ENCODE measurements around the gene DPEP2NB. TPM values are rescaled to one million over a fixed set of nuclear protein-coding genes. Genes with fewer than 3 reads are reported as not detected.

Gene DPEP2NB
- total RNA-seq, 1 experiment from 2014 or later = not detected

DNA sequence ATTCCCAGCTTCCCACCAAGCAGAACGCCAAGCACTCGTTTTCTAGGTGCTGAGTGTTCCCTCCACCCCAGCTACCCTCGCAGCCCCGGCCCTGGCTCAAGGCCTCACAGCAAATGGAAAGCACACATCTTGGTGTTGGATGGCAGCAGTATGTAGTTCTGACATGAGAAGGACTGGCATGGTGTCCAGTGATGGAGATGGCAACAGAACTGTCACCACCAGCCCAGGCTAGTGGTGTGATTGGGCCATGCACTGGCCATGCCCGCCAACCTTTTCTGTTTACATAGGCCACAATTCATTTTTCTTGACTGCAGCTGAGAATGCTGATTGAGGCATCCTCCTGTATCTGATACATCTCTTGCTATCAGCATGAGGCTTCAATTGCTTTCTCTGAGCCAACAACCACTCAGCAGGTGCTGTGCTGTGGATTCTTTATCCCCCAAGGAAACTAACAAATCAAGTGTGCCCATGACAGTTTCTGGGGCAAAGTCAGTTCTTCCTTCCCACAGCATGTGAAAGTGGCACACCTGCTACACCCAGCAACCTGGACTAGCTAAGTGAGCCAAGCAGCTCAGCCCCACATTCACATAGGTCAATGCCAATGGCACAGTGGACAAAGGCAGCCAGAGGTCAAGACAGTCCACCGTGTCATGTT, 51.1 kb downstream of the DPEP2NB start:
- DNase-seq (ENCODE audit: extremely low read depth, low read depth) = no peak

DNA sequence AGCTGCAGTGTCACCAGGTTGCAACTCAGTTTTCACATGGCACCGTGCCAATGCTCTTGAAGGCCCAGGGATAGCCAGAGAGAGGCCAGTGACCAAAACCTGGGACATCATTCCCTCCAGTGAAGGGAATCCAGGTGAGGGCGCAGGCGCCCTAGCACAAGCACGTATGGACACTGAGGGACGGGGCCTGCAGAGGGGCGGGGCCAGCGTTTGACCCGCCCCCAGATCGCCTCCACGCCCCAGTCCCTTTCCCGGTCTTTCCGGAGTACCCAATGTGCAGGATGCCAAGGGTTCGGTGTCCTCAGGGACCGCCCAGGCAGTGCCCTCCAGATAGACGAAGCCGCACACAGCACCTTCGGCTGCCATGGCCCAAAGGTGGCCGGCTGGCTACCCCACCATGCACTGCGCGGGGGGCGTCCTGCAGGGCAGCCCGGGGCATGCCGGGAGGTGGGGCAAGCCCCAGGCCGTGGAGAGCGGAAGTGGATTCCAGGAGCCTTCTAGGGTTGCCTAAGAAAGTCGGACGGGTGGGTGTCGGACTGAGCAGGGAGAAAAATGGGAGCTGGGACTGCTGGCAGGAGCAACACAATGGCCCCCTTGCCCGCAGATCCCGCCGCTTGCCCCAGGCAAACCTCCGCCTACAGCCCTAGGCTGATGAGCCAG, 51.9 kb downstream of the DPEP2NB start:
- DNase-seq (ENCODE audit: extremely low read depth, low read depth) = no peak

Small RNA genes within 50 kb of the gene (small RNA-seq; reads per million reads assigned to genes)
- 0 reads per million in 2 experiments for gene RNU6-359P

Other genes starting within 250 kb of the DPEP2NB start
- 6.8 and 8.2 TPM in 2 replicates for gene RANBP10, start 209.4 kb downstream of the DPEP2NB start, total RNA-seq (2014; rRNA removed; shearing (Covaris generic))
- 0.45 TPM in 1 of 2 replicates, not detected in the other for gene TSNAXIP1, start 209.0 kb downstream of the DPEP2NB start, total RNA-seq (2014; rRNA removed; shearing (Covaris generic))
- gene THAP11, start 173.6 kb downstream of the DPEP2NB start, total RNA-seq (2014; rRNA removed; shearing (Covaris generic)) = 43.6 and 49.4 TPM in 2 replicates
- 260 and 267 TPM in 2 replicates for gene NUTF2, start 169.0 kb downstream of the DPEP2NB start, total RNA-seq (2014; rRNA removed; shearing (Covaris generic))
- gene CENPT, start 168.2 kb downstream of the DPEP2NB start, total RNA-seq (2014; rRNA removed; shearing (Covaris generic)) = 26.4 and 28.4 TPM in 2 replicates
- gene EDC4, start 142.9 kb downstream of the DPEP2NB start, total RNA-seq (2014; rRNA removed; shearing (Covaris generic)) = 52.6 and 55.4 TPM in 2 replicates
- gene NRN1L, start 131.0 kb downstream of the DPEP2NB start, total RNA-seq (2014; rRNA removed; shearing (Covaris generic)) = 0.87 and 1.9 TPM in 2 replicates
- 5.3 and 6.5 TPM in 2 replicates for gene PSKH1, start 122.7 kb downstream of the DPEP2NB start, total RNA-seq (2014; rRNA removed; shearing (Covaris generic))
- 1.4 and 2.0 TPM in 2 replicates for gene CTRL, start 84.0 kb downstream of the DPEP2NB start, total RNA-seq (2014; rRNA removed; shearing (Covaris generic))
- 28.7 and 34.9 TPM in 2 replicates for gene PSMB10, start 79.1 kb downstream of the DPEP2NB start, total RNA-seq (2014; rRNA removed; shearing (Covaris generic))
- gene LCAT, start 71.8 kb downstream of the DPEP2NB start, total RNA-seq (2014; rRNA removed; shearing (Covaris generic)) = 4.6 and 8.4 TPM in 2 replicates
- 35.8 and 37.2 TPM in 2 replicates for gene SLC12A4, start 47.3 kb downstream of the DPEP2NB start, total RNA-seq (2014; rRNA removed; shearing (Covaris generic))
- not detected in 2 replicates for gene DPEP3, start 35.4 kb downstream of the DPEP2NB start, total RNA-seq (2014; rRNA removed; shearing (Covaris generic))
- gene DPEP2, start 16.4 kb downstream of the DPEP2NB start, total RNA-seq (2014; rRNA removed; shearing (Covaris generic)) = not detected in 2 replicates
- 20.1 and 22.7 TPM in 2 replicates for gene DDX28, start 7.3 kb upstream of the DPEP2NB start, total RNA-seq (2014; rRNA removed; shearing (Covaris generic))
- gene DUS2, start 7.4 kb upstream of the DPEP2NB start, total RNA-seq (2014; rRNA removed; shearing (Covaris generic)) = 34.5 and 39.4 TPM in 2 replicates
- 29.5 and 31.3 TPM in 2 replicates for gene NFATC3, start 69.5 kb upstream of the DPEP2NB start, total RNA-seq (2014; rRNA removed; shearing (Covaris generic))
- 0.27 TPM in 1 of 2 replicates, not detected in the other for gene ESRP2, start 220.2 kb upstream of the DPEP2NB start, total RNA-seq (2014; rRNA removed; shearing (Covaris generic))
- gene PLA2G15, start 229.5 kb upstream of the DPEP2NB start, total RNA-seq (2014; rRNA removed; shearing (Covaris generic)) = 7.5 and 7.6 TPM in 2 replicates
- gene SLC7A6, start 248.6 kb upstream of the DPEP2NB start, total RNA-seq (2014; rRNA removed; shearing (Covaris generic)) = 21.5 and 22.1 TPM in 2 replicates

All from NCI-H460 (cell line).